Left ventricle myocardium superior (tissue), 1 donor: ENCODE measurements around the gene KIF22. TPM values are rescaled to one million over a fixed set of nuclear protein-coding genes. Genes with fewer than 3 reads are reported as not detected.
"Not testable (repeated sequence)": the region's sequence is repeated elsewhere in the genome, so short reads cannot be mapped to it uniquely, and the experiment has no call there.

Source experiments
- ATAC-seq: fragments of 200-7000 bp; cut with Tn5 transposase; one replicate; pipeline ENCODE4 v1.9.1; 2020; ENCODE audit warnings: mild to moderate bottlenecking, moderate library complexity
- DNase-seq: peaks from one replicate; pipeline ENCODE4 v3.0.0-alpha.2; 2020
- intact Hi-C: fragments of 100-400 bp; cut with micrococcal nuclease; formaldehyde crosslinking; loops from one replicate; pipeline ENCODE4 v1.11.0; 2022
- long read RNA-seq: library from polyadenylated mRNA; unstranded; transcript quantifications from one replicate; pipeline ENCODE4 v2.0.0, GENCODE V29; 2021
- total RNA-seq: library from RNA; stranded (reverse); fragmentation: NEBNext Ultra II Directional; extraction: Animal tissue kit (Norgen Biotek cat#: 25700); gene quantifications from one replicate; pipeline ENCODE4 v1.2.1, GENCODE V29; 2021
- donor health status: DM: no; HTN: yes; CAD: no; lungs with severe emphysema.

KIF22 gene
- 55.2 TPM for total RNA-seq
- long read RNA-seq, transcript KIF22-201 (14 exons, 2,113 nt), result major isoform, 13 of 203 reads
- long read RNA-seq, partial matches to known transcripts, result 183 of 203 reads
- long read RNA-seq, other reads (novel, unspliced or antisense), result 7 of 203 reads

DNA sequence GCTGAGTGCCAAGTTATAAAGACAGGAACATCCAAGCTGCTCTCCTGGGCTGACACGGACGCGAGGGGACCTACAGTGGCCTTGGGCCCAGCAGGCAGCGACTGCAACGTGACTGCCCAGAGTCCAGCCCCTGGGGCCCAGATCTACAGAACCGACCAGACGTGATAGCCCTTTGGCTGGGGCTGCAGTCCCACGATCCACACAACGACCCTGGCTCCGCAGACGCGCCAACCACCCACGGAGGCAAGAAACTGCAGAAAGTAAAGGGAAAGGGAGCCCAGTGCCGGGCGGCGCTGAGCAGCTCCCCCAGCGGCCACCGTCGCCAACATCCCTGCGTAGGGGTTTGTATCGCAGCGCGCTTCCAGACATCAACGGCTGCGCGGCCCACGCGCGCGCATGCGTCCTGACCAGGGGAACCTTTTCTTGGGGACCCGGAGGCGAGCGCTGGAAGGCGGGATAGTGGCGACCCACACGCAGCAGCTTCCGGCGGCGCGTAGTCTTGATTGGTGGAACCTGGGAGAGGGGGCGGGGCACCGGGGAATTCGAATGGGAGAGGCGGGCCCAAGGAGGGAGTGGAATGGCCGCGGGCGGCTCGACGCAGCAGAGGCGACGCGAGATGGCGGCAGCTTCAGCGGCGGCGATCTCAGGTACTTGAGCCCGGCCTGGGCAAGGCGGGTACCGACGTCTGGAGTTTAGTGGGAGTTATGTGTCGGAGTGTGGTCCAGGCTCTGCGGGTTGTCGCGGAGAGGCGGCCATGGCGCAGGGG, at the start of gene KIF22:
TSS of gene KIF22 (plus strand) at position 569 of the 766 bp plus-strand sequence. CDS start at position 578, 9 bp downstream.
- intact Hi-C loops, result no loop called here
- peak; percentile 99 for ATAC-seq
- DNase-seq, result peak; percentile 100

GRCh38 chr16:29742683-29743275, 47.8 kb upstream of the KIF22 start:
- intact Hi-C loops, result no loop called here
- no peak for ATAC-seq
- DNase-seq, result no peak

DNA sequence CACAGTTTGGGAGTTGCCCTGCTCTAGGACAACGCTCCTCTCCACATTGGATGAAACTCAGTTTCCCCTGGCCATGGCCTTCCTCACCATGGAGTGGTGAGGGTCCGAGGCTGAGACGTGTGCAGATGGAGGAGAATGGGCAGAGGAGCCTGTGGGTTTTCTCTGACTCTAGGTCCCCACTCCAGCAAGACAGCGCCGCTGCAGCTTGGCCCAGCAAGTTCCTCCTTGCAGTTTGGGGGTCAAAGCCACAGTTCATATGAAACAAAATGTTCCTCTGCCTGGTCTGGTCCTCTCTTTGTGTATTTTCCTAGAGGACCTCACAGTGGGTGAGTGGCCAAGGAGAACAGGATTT, 47.1 kb upstream of the KIF22 start:
- no peak for DNase-seq

DNA sequence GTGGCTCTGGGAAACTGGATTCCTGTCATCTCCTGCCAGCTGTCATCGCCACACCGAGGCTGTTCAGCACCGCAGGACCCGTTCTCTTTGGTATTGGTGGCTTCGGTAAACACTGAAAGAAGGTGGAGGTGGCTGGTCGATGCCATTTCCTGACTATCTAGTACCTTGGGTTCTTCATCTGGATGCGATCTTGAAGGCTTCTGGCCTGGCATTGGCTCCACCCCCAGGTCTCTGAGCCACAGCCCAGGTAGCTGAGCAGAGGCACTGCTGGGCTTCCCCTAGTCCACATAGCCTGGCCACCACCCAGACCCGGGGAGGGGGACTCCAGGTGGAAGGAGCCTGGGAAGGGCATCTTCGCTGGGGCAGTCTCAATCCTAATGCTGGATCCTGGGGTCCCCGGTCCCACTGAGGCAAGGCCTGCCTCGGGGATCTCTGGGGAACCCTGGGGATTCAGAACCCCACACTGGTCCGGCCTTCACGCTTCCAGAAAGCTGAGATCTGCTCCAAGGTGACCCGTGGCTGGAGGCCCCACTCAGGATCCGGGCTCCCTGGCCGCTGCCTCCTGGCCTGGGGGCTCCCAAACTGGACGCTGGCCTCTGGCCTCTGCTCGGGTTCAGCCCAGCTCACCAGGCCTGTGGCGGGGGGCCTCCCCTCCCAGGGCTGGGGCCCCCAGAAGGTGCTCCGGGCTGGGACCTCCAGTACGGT, 46.6 kb upstream of the KIF22 start:
- DNase-seq (no peak), ATAC-seq (no peak)
- intact Hi-C loops, result no loop called here

More for the DNA sequence above, 47.1 kb upstream of the KIF22 start:
- ATAC-seq, result no peak
- intact Hi-C loops, result no loop called here

GRCh38 chr16:29744541-29745101, 45.9 kb upstream of the KIF22 start:
- no peak for ATAC-seq
- no peak for DNase-seq
- intact Hi-C loops, result no loop called here

- DNase-seq, result no peak
- intact Hi-C loops, result no loop called here
- ATAC-seq, result peak; percentile 48
Measured at GRCh38 chr16:29745121-29745852, 45.3 kb upstream of the KIF22 start.

GRCh38 chr16:29745853-29746345, 44.7 kb upstream of the KIF22 start, which contains the start of gene C16orf54:
Gene C16orf54, minus strand, starts transcription at chr16:29745990. Its CDS starts 1,039 bp downstream, at chr16:29744951.
- intact Hi-C loops, result no loop called here
- ATAC-seq (peak; percentile 91), DNase-seq (peak; percentile 77)

DNA sequence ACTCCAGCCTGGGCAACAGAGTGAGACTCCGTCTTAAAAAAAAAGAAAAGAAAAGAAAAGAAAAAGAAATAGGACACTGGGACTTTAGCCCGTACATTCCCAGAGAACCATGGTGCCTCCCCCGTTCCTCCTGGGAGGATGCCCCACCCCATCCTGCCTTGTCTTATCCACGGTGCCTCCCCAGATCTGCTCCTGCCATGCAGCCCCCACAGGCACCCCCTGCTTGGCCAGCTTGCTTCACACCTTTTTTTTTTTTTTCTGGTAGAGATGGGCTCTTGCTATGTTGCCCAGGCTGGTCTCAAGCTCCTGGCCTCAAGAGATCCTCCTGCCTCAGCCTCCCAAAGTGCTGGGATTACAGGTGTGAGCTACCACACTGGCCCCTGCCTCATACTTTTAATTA, 44.0 kb upstream of the KIF22 start:
- ATAC-seq, DNase-seq, intact Hi-C loops: not testable (repeated sequence)

GRCh38 chr16:29747947-29748759, 42.4 kb upstream of the KIF22 start:
- DNase-seq (no peak), ATAC-seq (no peak)
- intact Hi-C loops, result no loop called here

DNA sequence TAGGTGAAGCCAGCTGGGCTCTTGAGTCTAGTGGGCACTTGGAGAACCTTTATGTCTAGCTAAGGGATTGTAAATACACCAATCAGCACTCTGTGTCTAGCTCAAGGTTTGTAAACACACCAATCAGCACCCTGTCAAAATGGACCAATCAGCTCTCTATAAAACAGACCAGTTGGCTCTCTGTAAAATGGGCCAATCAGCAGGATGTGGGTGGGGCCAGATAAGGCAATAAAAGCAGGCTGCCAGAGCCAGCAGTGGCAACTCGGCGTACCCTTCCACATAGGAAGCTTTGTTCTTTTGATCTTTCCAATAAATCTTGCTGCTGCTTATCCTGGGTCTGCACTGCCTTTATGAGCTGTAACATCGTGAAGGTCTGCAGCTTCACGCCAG, 41.8 kb upstream of the KIF22 start:
- DNase-seq, intact Hi-C loops, ATAC-seq: not testable (repeated sequence)

DNA sequence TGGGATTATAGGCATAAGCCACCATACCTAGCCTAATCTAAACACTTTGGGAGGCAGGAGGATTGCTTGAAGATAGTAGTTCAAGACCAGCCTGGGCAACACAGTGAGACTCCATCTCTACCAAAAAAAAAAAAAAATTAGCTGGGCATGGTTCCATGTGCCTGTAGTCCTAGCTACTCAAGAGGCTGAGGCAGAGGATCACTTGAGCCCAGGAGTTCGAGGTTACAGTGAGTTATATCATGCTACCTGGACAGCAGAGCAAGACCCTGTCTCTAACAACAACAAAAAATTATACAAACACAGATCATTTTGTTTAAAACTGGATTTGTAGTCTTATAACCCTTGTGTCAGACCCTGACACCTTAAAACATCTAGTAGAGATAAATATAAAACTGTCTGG, 37.0 kb upstream of the KIF22 start:
- intact Hi-C loops, result no loop called here
- ATAC-seq (no peak), DNase-seq (no peak)

GRCh38 chr16:29756654-29757053, 33.9 kb upstream of the KIF22 start:
- no peak for ATAC-seq
- DNase-seq, result no peak
- intact Hi-C loops, result no loop called here

DNA sequence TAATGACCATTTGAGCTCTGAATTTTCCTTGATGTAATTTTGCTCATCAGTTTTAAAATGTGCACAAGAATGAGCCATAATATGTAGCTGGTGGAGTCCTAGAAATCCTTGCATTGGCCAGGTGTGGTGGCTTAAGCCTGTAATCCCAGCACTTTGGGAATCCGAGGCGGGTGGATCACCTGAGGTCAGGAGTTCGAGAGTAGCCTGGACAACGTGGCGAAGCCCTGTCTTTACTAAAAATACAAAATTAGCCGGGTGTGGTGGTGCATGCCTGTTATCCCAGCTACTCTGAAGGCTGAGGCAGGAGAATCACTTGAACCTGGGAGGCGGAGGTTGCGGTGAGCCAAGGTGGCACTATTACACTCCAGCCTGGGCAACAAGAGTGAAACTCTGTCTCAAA, 33.5 kb upstream of the KIF22 start:
- ATAC-seq, DNase-seq, intact Hi-C loops: not testable (repeated sequence)

- ATAC-seq (peak; percentile 42), DNase-seq (no peak)
- intact Hi-C loops, result no loop called here
Measured at GRCh38 chr16:29757950-29758466, 32.5 kb upstream of the KIF22 start.

DNA sequence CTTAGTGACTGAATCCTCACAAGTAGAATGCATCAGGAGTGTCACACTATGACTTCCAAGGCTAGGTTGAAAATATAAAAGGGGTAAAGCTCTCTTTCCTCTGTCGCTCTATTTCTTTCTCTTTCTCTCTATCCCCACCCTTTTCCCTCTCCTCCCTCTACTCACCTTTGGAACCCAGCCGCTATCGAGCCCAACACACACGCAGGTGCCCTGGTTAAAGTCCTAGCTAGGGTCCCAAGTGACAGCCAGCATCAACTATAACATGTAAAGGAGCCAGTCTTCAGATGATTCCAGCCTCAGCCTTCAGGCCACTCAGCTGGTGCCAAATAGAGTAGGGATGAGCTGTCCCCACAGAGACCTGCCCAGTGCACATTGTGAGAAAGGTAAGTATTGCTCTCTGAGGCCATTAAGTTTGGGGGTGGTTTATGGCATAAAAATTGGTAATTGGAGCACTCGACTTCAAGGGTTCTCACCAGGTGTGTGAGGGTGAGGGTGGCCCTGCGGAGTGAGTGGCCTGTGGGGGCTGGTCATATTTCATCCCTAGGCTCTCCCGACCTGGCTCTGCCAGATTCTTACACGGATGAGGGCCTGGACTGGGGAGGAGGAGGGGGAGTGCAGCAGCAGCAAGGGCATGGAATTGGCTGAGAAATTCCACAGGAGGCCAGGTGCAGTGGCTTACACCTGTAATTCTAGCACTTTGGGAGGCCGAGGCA, 29.8 kb upstream of the KIF22 start:
- no peak for DNase-seq
- ATAC-seq, result no peak
- intact Hi-C loops, result no loop called here

DNA sequence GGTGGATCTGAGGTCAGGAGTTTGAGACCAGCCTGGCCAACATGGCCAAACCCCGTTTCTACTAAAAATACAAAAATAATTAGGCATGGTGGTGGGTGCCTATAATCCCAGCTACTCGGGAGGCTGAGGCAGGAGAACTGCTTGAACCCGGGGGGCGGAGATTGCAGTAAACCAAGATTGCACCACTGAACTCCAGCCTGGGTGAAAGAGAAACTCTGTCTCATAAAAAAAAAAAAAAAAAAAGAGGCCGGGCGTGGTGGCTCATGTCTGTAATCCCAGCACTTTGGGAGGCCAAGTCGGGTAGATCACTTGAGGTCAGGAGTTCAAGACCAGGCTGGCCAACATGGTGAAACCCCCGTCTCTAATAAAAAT, 29.3 kb upstream of the KIF22 start:
- ATAC-seq, intact Hi-C loops, DNase-seq: not testable (repeated sequence)

GRCh38 chr16:29761882-29762281, 28.7 kb upstream of the KIF22 start:
- no peak for ATAC-seq
- DNase-seq, result no peak
- intact Hi-C loops, result no loop called here
